Lower leg skin (tissue), 4 donors: Measurements from ENCODE around the gene MAGI3. TPM values are rescaled to one million over a fixed set of nuclear protein-coding genes. Genes with fewer than 3 reads are reported as not detected.

Source experiments
- DNase-seq, 2 donors: peaks; one replicate each; pipeline ENCODE4 v3.0.0-alpha.2; 2019; ENCODE audit warnings: low spot score in 2 of 2
- H3K4me3 ChIP-seq: fragments of 200-600 bp; sonication (generic); 2 replicates; pipeline ENCODE4 v1.5.1; 2017; ENCODE audit warnings: mild to moderate bottlenecking, low read depth; ENCODE audit not compliant: poor library complexity, severe bottlenecking
- CTCF ChIP-seq, 3 donors: fragments of 450-650 bp; IDR thresholded peaks; one replicate each; pipeline ENCODE4 v1.5.1; 2016; ENCODE audit warnings: antibody characterized with exemption in 3 of 3, mild to moderate bottlenecking in 3 of 3, moderate library complexity in 2 of 3
- POLR2A ChIP-seq, 2 donors: fragments of 450-650 bp; IDR thresholded peaks; one replicate each; pipeline ENCODE4 v1.6.1; 2016 to 2017; ENCODE audit warnings: antibody characterized with exemption in 2 of 2, mild to moderate bottlenecking in 1 of 2, moderate library complexity in 1 of 2
- WGBS, 2 donors: methylation state at CpG; one replicate each; pipeline ENCODE4 v1.1.5; 2018; 5-methylcytosine and 5-hydroxymethylcytosine counted together
- intact Hi-C: fragments of 100-400 bp; cut with DNase I; formaldehyde crosslinking; loops from one replicate; pipeline ENCODE4 v1.15.0; 2023; ENCODE audit warnings: low total_unique reads
- total RNA-seq, 4 donors: library from RNA; depleted of rRNA; stranded (reverse); fragments of >200 nt; gene quantifications; one replicate each; pipeline ENCODE4 v1.1.0, GENCODE V29; 2016

MAGI3 gene
- total RNA-seq, 4 donors from 2014 or later = 6.8 to 14.2 (median 10.3) TPM

GRCh38 chr1:113545210-113545609, 154.9 kb downstream of the MAGI3 start:
- WGBS, 2 donors = 38 to 53% methylated on average over 3 of the region's 3 CpGs

GRCh38 chr1:113545626-113546025, 155.3 kb downstream of the MAGI3 start:
- H3K4me3 ChIP-seq = no peak overlapping the region
- DNase-seq = no peak
- intact Hi-C loops = no loop called here
- TF ChIP-seq POLR2A (IDR thresholded peaks at IDR 0.05) (no peak), CTCF (IDR thresholded peaks at IDR 0.05) (no peak)
- WGBS, 2 donors = 42 to 44% methylated on average over 2 of the region's 2 CpGs

More at GRCh38 chr1:113545210-113545609, 154.9 kb downstream of the MAGI3 start:
- H3K4me3 ChIP-seq = no peak overlapping the region
- intact Hi-C loops = no loop called here
- no peak for DNase-seq
- TF ChIP-seq CTCF (IDR thresholded peaks at IDR 0.05) (no peak), POLR2A (IDR thresholded peaks at IDR 0.05) (no peak)

GRCh38 chr1:113551728-113552127, 161.4 kb downstream of the MAGI3 start:
- TF ChIP-seq CTCF (IDR thresholded peaks at IDR 0.05) (no peak), POLR2A (IDR thresholded peaks at IDR 0.05) (no peak)
- DNase-seq = no peak
- intact Hi-C loops = no loop called here
- no peak overlapping the region for H3K4me3 ChIP-seq
- 74 to 81% methylated on average over 1 of the region's 1 CpG for WGBS, 2 donors

GRCh38 chr1:113552244-113552643, 161.9 kb downstream of the MAGI3 start:
- intact Hi-C loops = no loop called here

GRCh38 chr1:113557187-113557586, 166.9 kb downstream of the MAGI3 start:
- intact Hi-C loops = no loop called here
- 100% methylated on average over 1 to 2 of the region's 2 CpGs for WGBS, 2 donors
- TF ChIP-seq CTCF (IDR thresholded peaks at IDR 0.05) (no peak), POLR2A (IDR thresholded peaks at IDR 0.05) (no peak)
- no peak for DNase-seq
- no peak overlapping the region for H3K4me3 ChIP-seq

More at GRCh38 chr1:113552244-113552643, 161.9 kb downstream of the MAGI3 start:
- no peak for TF ChIP-seq POLR2A (IDR thresholded peaks at IDR 0.05)
- no peak for TF ChIP-seq CTCF (IDR thresholded peaks at IDR 0.05)
- WGBS, 2 donors = 88 to 92% methylated on average over 1 of the region's 1 CpG
- no peak overlapping the region for H3K4me3 ChIP-seq
- DNase-seq = no peak

- TF ChIP-seq POLR2A (IDR thresholded peaks at IDR 0.05) (no peak), CTCF (IDR thresholded peaks at IDR 0.05) (no peak)
- intact Hi-C loops = no loop called here
- no peak for DNase-seq
- no peak overlapping the region for H3K4me3 ChIP-seq
Observed at GRCh38 chr1:113565621-113566020, 175.3 kb downstream of the MAGI3 start.
